Measurements from ENCODE around the gene RNF220.

The RNF220 gene

GRCh38 chr1:44524655-44525500, 119.8 kb downstream of the RNF220 start:
- no peak for DNase-seq

- DNase-seq = no peak
Observed at GRCh38 chr1:44526295-44527073, 121.4 kb downstream of the RNF220 start.

- no peak for DNase-seq
Observed at GRCh38 chr1:44531785-44532566, 126.9 kb downstream of the RNF220 start.

- DNase-seq = no peak
Observed at GRCh38 chr1:44532567-44532944, 127.5 kb downstream of the RNF220 start.

GRCh38 chr1:44534771-44535170, 129.7 kb downstream of the RNF220 start:
- DNase-seq = no peak

GRCh38 chr1:44536357-44537209, 131.5 kb downstream of the RNF220 start:
- DNase-seq = no peak

- no peak for DNase-seq
Observed at GRCh38 chr1:44537538-44537937, 132.5 kb downstream of the RNF220 start.

GRCh38 chr1:44537956-44538355, 132.9 kb downstream of the RNF220 start:
- no peak for DNase-seq

GRCh38 chr1:44539991-44540730, 135.1 kb downstream of the RNF220 start:
- DNase-seq = no peak

- no peak for DNase-seq
Observed at GRCh38 chr1:44542420-44543063, 137.5 kb downstream of the RNF220 start.

GRCh38 chr1:44543064-44543744, 138.1 kb downstream of the RNF220 start:
- DNase-seq = no peak

- DNase-seq = no peak
Observed at GRCh38 chr1:44543786-44544185, 138.7 kb downstream of the RNF220 start.

- DNase-seq = no peak
Observed at GRCh38 chr1:44544960-44545359, 139.9 kb downstream of the RNF220 start.

- no peak for DNase-seq
Observed at GRCh38 chr1:44545961-44546360, 140.9 kb downstream of the RNF220 start.

GRCh38 chr1:44546403-44547053, 141.5 kb downstream of the RNF220 start:
- no peak for DNase-seq

- DNase-seq = no peak
Observed at GRCh38 chr1:44547361-44547760, 142.3 kb downstream of the RNF220 start.

GRCh38 chr1:44547837-44548236, 142.8 kb downstream of the RNF220 start:
- no peak for DNase-seq

GRCh38 chr1:44549510-44549909, 144.5 kb downstream of the RNF220 start:
- DNase-seq = no peak

- DNase-seq = no peak
Observed at GRCh38 chr1:44553127-44553758, 148.2 kb downstream of the RNF220 start.

All from stimulated activated naive CD4-positive, alpha-beta T cell treated with Interleukin-2 at 50 U/mL for 16 hours (primary cell).